ENCODE results near the gene RNF212. TPM values are rescaled to one million over a fixed set of nuclear protein-coding genes. Genes with fewer than 3 reads are reported as not detected.

Gene RNF212
- total RNA-seq, 1 donor from 2014 or later, result under 0.01 TPM

GRCh38 chr4:1098311-1098925, 14.9 kb downstream of the RNF212 start:
- Histone ChIP-seq H3K4me3 (ENCODE audit: low read depth, low read length) (no peak overlapping the region), H3K36me3 (ENCODE audit: control insufficient read depth, insufficient read depth, low read length) (no peaks in the 10 kb centered on the region), H3K27me3 (ENCODE audit: control insufficient read depth, insufficient read depth, low read length) (peaks cover 2% of the 10 kb centered on the region)
- no peak for TF ChIP-seq CTCF (IDR thresholded peaks at IDR 0.05; ENCODE audit: insufficient read depth, low read length, severe bottlenecking)
- FAIRE-seq (peak; percentile 88), DNase-seq (ENCODE audit: low read depth) (no peak)

- no peak for FAIRE-seq
Observed at GRCh38 chr4:1097553-1097952, 15.8 kb downstream of the RNF212 start.

GRCh38 chr4:1096841-1097240, 16.5 kb downstream of the RNF212 start:
- no peak for FAIRE-seq
- no peak for DNase-seq (ENCODE audit: low read depth)
- no peak for TF ChIP-seq CTCF (IDR thresholded peaks at IDR 0.05; ENCODE audit: insufficient read depth, low read length, severe bottlenecking)
- no peak overlapping the region for H3K4me3 ChIP-seq (ENCODE audit: low read depth, low read length)
- H3K36me3 ChIP-seq (ENCODE audit: control insufficient read depth, insufficient read depth, low read length), result no peaks in the 10 kb centered on the region
- H3K27me3 ChIP-seq (ENCODE audit: control insufficient read depth, insufficient read depth, low read length), result peaks cover 2% of the 10 kb centered on the region

More at GRCh38 chr4:1097553-1097952, 15.8 kb downstream of the RNF212 start:
- no peak for DNase-seq (ENCODE audit: low read depth)
- H3K4me3 ChIP-seq (ENCODE audit: low read depth, low read length), result no peak overlapping the region
- H3K36me3 ChIP-seq (ENCODE audit: control insufficient read depth, insufficient read depth, low read length), result no peaks in the 10 kb centered on the region
- TF ChIP-seq CTCF (IDR thresholded peaks at IDR 0.05; ENCODE audit: insufficient read depth, low read length, severe bottlenecking), result no peak
- H3K27me3 ChIP-seq (ENCODE audit: control insufficient read depth, insufficient read depth, low read length), result peaks cover 2% of the 10 kb centered on the region

- DNase-seq (ENCODE audit: low read depth), result no peak
Observed at GRCh38 chr4:1094336-1094690, 19.1 kb downstream of the RNF212 start.

GRCh38 chr4:1093391-1094335, 19.7 kb downstream of the RNF212 start:
- no peak for DNase-seq (ENCODE audit: low read depth)
- Histone ChIP-seq H3K27me3 (ENCODE audit: control insufficient read depth, insufficient read depth, low read length) (no peaks in the 10 kb centered on the region), H3K36me3 (ENCODE audit: control insufficient read depth, insufficient read depth, low read length) (no peaks in the 10 kb centered on the region), H3K4me3 (ENCODE audit: low read depth, low read length) (no peak overlapping the region)
- FAIRE-seq, result peak; percentile 66
- TF ChIP-seq CTCF (IDR thresholded peaks at IDR 0.05; ENCODE audit: insufficient read depth, low read length, severe bottlenecking), result no peak

More at GRCh38 chr4:1094336-1094690, 19.1 kb downstream of the RNF212 start:
- no peak for TF ChIP-seq CTCF (IDR thresholded peaks at IDR 0.05; ENCODE audit: insufficient read depth, low read length, severe bottlenecking)
- H3K36me3 ChIP-seq (ENCODE audit: control insufficient read depth, insufficient read depth, low read length), result no peaks in the 10 kb centered on the region
- FAIRE-seq, result no peak
- H3K27me3 ChIP-seq (ENCODE audit: control insufficient read depth, insufficient read depth, low read length), result no peaks in the 10 kb centered on the region
- H3K4me3 ChIP-seq (ENCODE audit: low read depth, low read length), result no peak overlapping the region

All from bronchial epithelial cell (primary cell).